Neural cell (in vitro differentiated cells): ENCODE measurements around the gene KRT86.

Source experiments
- EP300 ChIP-seq: fragments of 450-650 bp; conservative IDR thresholded peaks from 2 replicates; pipeline ENCODE4 v1.6.1; 2014; ENCODE audit warnings: antibody characterized with exemption, mild to moderate bottlenecking, moderate library complexity; ENCODE audit not compliant: poor library complexity, severe bottlenecking
- EZH2 ChIP-seq: fragments of 200-600, 300-800 bp; shearing (Covaris generic), sonication (generic); IDR thresholded peaks from 2 replicates; pipeline ENCODE4 v1.6.1; 2014; ENCODE audit warnings: antibody characterized with exemption, low read length, borderline replicate concordance, mild to moderate bottlenecking; ENCODE audit not compliant: insufficient read depth, poor library complexity, severe bottlenecking
- MXI1 ChIP-seq: fragments of 450-650 bp; conservative IDR thresholded peaks from 2 replicates; pipeline ENCODE4 v1.6.1; 2014; ENCODE audit warnings: antibody characterized with exemption, mild to moderate bottlenecking; ENCODE audit not compliant: poor library complexity, severe bottlenecking
- SMC3 ChIP-seq: fragments of 450-650 bp; conservative IDR thresholded peaks from 2 replicates; pipeline ENCODE4 v1.6.1; 2014; ENCODE audit warnings: antibody characterized with exemption, mild to moderate bottlenecking, moderate library complexity; ENCODE audit not compliant: poor library complexity
- TF ChIP-seq, protein P1 (sequence below): fragments of 450-650 bp; IDR thresholded peaks from 2 replicates; pipeline ENCODE4 v1.5.1; 2014; ENCODE audit warnings: antibody characterized with exemption, mild to moderate bottlenecking, moderate library complexity; ENCODE audit not compliant: poor library complexity, severe bottlenecking

DNA sequence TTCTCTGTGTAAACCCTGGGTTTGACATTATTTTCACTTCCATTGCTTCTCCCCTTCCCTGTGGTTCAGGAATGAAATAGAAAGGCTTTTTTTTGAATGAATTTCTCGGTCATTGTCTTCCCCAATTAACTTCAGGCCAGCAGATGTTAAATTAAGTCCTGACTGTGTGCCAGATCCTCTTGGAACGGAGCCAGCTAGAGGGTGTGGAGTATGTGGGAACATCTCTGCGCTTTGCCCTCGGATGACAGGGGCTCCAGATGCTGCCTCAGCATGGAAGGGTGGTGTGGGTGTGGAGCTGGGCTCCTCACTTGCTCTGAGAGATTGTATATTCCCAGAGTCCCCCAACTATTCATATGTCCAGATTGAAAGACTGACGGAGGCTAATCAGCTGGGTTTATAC is 79.8 kb downstream of the KRT86 start:
- TF ChIP-seq, protein P1, sequence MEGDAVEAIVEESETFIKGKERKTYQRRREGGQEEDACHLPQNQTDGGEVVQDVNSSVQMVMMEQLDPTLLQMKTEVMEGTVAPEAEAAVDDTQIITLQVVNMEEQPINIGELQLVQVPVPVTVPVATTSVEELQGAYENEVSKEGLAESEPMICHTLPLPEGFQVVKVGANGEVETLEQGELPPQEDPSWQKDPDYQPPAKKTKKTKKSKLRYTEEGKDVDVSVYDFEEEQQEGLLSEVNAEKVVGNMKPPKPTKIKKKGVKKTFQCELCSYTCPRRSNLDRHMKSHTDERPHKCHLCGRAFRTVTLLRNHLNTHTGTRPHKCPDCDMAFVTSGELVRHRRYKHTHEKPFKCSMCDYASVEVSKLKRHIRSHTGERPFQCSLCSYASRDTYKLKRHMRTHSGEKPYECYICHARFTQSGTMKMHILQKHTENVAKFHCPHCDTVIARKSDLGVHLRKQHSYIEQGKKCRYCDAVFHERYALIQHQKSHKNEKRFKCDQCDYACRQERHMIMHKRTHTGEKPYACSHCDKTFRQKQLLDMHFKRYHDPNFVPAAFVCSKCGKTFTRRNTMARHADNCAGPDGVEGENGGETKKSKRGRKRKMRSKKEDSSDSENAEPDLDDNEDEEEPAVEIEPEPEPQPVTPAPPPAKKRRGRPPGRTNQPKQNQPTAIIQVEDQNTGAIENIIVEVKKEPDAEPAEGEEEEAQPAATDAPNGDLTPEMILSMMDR: no peak
- TF ChIP-seq EZH2: no peak
- TF ChIP-seq SMC3: no peak
- no peak for TF ChIP-seq MXI1
- TF ChIP-seq EP300: no peak
